Putamen (tissue), 1 donor: ENCODE data around the gene STAG1.
"Not testable (repeated sequence)": the region's sequence is repeated elsewhere in the genome, so short reads cannot be mapped to it uniquely, and the experiment has no call there.

ENCODE experiments used
- DNase-seq: peaks from one replicate; pipeline ENCODE4 v3.0.0-alpha.2; 2016; ENCODE audit warnings: low spot score

Gene STAG1

GRCh38 chr3:136703429-136703828 is 48.7 kb downstream of the STAG1 start:
- DNase-seq = no peak

- no peak for DNase-seq
Measured at GRCh38 chr3:136699271-136699828, 52.8 kb downstream of the STAG1 start.

- DNase-seq = no peak
Measured at GRCh38 chr3:136698361-136698760, 53.8 kb downstream of the STAG1 start.

- no peak for DNase-seq
Measured at GRCh38 chr3:136696797-136697196, 55.4 kb downstream of the STAG1 start.

- DNase-seq = no peak
Measured at GRCh38 chr3:136694321-136694720, 57.9 kb downstream of the STAG1 start.

GRCh38 chr3:136690599-136690998 is 61.6 kb downstream of the STAG1 start:
- DNase-seq = no peak

GRCh38 chr3:136685882-136686281 is 66.3 kb downstream of the STAG1 start:
- no peak for DNase-seq

GRCh38 chr3:136682740-136683312 is 69.4 kb downstream of the STAG1 start:
- no peak for DNase-seq

- no peak for DNase-seq
Measured at GRCh38 chr3:136678981-136679380, 73.2 kb downstream of the STAG1 start.

- no peak for DNase-seq
Measured at GRCh38 chr3:136676009-136676408, 76.2 kb downstream of the STAG1 start.

- DNase-seq = no peak
Measured at GRCh38 chr3:136675150-136675858, 76.9 kb downstream of the STAG1 start.

- no peak for DNase-seq
Measured at GRCh38 chr3:136672457-136672856, 79.7 kb downstream of the STAG1 start.

GRCh38 chr3:136671921-136672320 is 80.3 kb downstream of the STAG1 start:
- DNase-seq = no peak

GRCh38 chr3:136670166-136670565 is 82.0 kb downstream of the STAG1 start:
- no peak for DNase-seq

GRCh38 chr3:136667081-136667480 is 85.1 kb downstream of the STAG1 start:
- no peak for DNase-seq

- DNase-seq = not testable (repeated sequence)
Measured at GRCh38 chr3:136666301-136666700, 85.9 kb downstream of the STAG1 start.

GRCh38 chr3:136664771-136665170 is 87.4 kb downstream of the STAG1 start:
- DNase-seq = no peak

GRCh38 chr3:136661282-136661681 is 90.9 kb downstream of the STAG1 start:
- no peak for DNase-seq

GRCh38 chr3:136658946-136659682 is 93.1 kb downstream of the STAG1 start:
- peak; percentile 91 for DNase-seq

GRCh38 chr3:136657526-136657925 is 94.7 kb downstream of the STAG1 start:
- no peak for DNase-seq

- no peak for DNase-seq
Measured at GRCh38 chr3:136653628-136654027, 98.5 kb downstream of the STAG1 start.

- DNase-seq = no peak
Measured at GRCh38 chr3:136651581-136651980, 100.6 kb downstream of the STAG1 start.

- DNase-seq = no peak
Measured at GRCh38 chr3:136650461-136650860, 101.7 kb downstream of the STAG1 start.
